Raji (cell line): Measurements from ENCODE around the gene USP17L11.
"Not testable (repeated sequence)": the region's sequence is repeated elsewhere in the genome, so short reads cannot be mapped to it uniquely, and the experiment has no call there.

Experiments
- POLR2A ChIP-seq: IDR thresholded peaks from 2 replicates; pipeline ENCODE4 v1.6.1; 2011; ENCODE audit warnings: low read depth, low read length, control low read depth; ENCODE audit not compliant: insufficient read depth

Gene USP17L11

GRCh38 chr4:9215105-9215504 is at the start of gene USP17L11:
Gene USP17L11 (plus strand): TSS chr4:9215405. CDS start chr4:9215405, 0 bp downstream.
- TF ChIP-seq POLR2A, result not testable (repeated sequence)

GRCh38 chr4:9169791-9170459 is 45.3 kb upstream of the USP17L11 start, which contains the start of gene FAM90A26:
Gene FAM90A26 (plus strand): TSS chr4:9170409. CDS start chr4:9173173, 2,764 bp downstream.
- TF ChIP-seq POLR2A, result not testable (repeated sequence)

- not testable (repeated sequence) for TF ChIP-seq POLR2A
Measured at GRCh38 chr4:9210357-9210756, 4.8 kb upstream of the USP17L11 start, which contains the start of gene USP17L10. Gene USP17L10 (plus strand): TSS chr4:9210657. CDS start chr4:9210657, 0 bp downstream.

GRCh38 chr4:9219852-9220251 is 4.6 kb downstream of the USP17L11 start, which contains the start of gene USP17L12:
Gene USP17L12 (plus strand): TSS chr4:9220152. CDS start chr4:9220152, 0 bp downstream.
- TF ChIP-seq POLR2A, result not testable (repeated sequence)

- not testable (repeated sequence) for TF ChIP-seq POLR2A
Measured at GRCh38 chr4:9224596-9224995, 9.4 kb downstream of the USP17L11 start, which contains the start of gene USP17L13. Gene USP17L13 (plus strand): TSS chr4:9224896. CDS start chr4:9224896, 0 bp downstream.

GRCh38 chr4:9234085-9234484 is 18.9 kb downstream of the USP17L11 start, which contains the start of gene USP17L15:
Gene USP17L15 (plus strand): TSS chr4:9234385. CDS start chr4:9234385, 0 bp downstream.
- not testable (repeated sequence) for TF ChIP-seq POLR2A

- not testable (repeated sequence) for TF ChIP-seq POLR2A
Measured at GRCh38 chr4:9243579-9243978, 28.4 kb downstream of the USP17L11 start, which contains the start of gene USP17L17. Gene USP17L17 (plus strand): TSS chr4:9243879. CDS start chr4:9243879, 0 bp downstream.

- not testable (repeated sequence) for TF ChIP-seq POLR2A
Measured at GRCh38 chr4:9247953-9248680, 32.9 kb downstream of the USP17L11 start, which contains the start of gene USP17L18. Gene USP17L18 (plus strand): TSS chr4:9248630. CDS start chr4:9248630, 0 bp downstream.

GRCh38 chr4:9253078-9253477 is 37.9 kb downstream of the USP17L11 start, which contains the start of gene USP17L19:
Gene USP17L19 (plus strand): TSS chr4:9253378. CDS start chr4:9253378, 0 bp downstream.
- TF ChIP-seq POLR2A, result not testable (repeated sequence)

GRCh38 chr4:9257824-9258223 is 42.6 kb downstream of the USP17L11 start, which contains the start of gene USP17L20:
Gene USP17L20 (plus strand): TSS chr4:9258124. CDS start chr4:9258124, 0 bp downstream.
- TF ChIP-seq POLR2A, result not testable (repeated sequence)

GRCh38 chr4:9262572-9262971 is 47.4 kb downstream of the USP17L11 start, which contains the start of gene USP17L21:
Gene USP17L21 (plus strand): TSS chr4:9262872. CDS start chr4:9262872, 0 bp downstream.
- TF ChIP-seq POLR2A, result not testable (repeated sequence)
